IMR-90 (cell line): ENCODE results near the gene UNKL. TPM values are rescaled to one million over a fixed set of nuclear protein-coding genes. Genes with fewer than 3 reads are reported as not detected.

Experiments
- ATAC-seq: fragments of 200-7000 bp; cut with Tn5 transposase; 2 replicates; pipeline ENCODE4 v1.9.1; 2020; ENCODE audit warnings: low read depth, mild to moderate bottlenecking, moderate library complexity
- BruUV-seq: library from RNA; stranded (reverse); fragments of 400-500 nt; replicated peaks from 2 replicates; lab custom pipeline; 2021; lab: Mats Ljungman, UMichigan
- CTCF ChIA-PET: fragments of 300-600 bp; formaldehyde crosslinking; extraction: SDS; loops from one replicate; lab custom pipeline; 2021; ENCODE audit warnings: antibody characterized with exemption; lab: Yijun Ruan, JAX
- POLR2A ChIA-PET: fragments of 300-600 bp; sonication (Branson Sonifier 250); formaldehyde crosslinking; loops from one replicate; lab custom pipeline; 2022; ENCODE audit warnings: antibody characterized with exemption; ENCODE audit not compliant: unreplicated experiment; lab: Charles Lee
- DNase-seq: peaks from one replicate; pipeline ENCODE4 v3.0.0; 2013
- H2AFZ ChIP-seq: replicated peaks from 2 replicates; pipeline ENCODE3; 2013; ENCODE audit warnings: low read length, mild to moderate bottlenecking; ENCODE audit not compliant: poor library complexity
- H2AK5ac ChIP-seq: 2 replicates; pipeline ENCODE4 v1.6.1; 2013; ENCODE audit warnings: low read depth, low read length, inconsistent platforms
- H2AK9ac ChIP-seq: replicated peaks from 2 replicates; pipeline ENCODE3; 2013; ENCODE audit warnings: mild to moderate bottlenecking, low read depth, low read length, moderate library complexity; ENCODE audit not compliant: poor library complexity
- H2BK120ac ChIP-seq: 2 replicates; pipeline ENCODE4 v1.6.1; 2013; ENCODE audit warnings: low read depth, low read length, inconsistent platforms
- H2BK15ac ChIP-seq: 3 replicates; pipeline ENCODE4 v1.6.1; 2013; ENCODE audit warnings: low read depth, low read length, inconsistent platforms
- H2BK20ac ChIP-seq: 2 replicates; pipeline ENCODE4 v1.6.1; 2013; ENCODE audit warnings: low read depth, mild to moderate bottlenecking, inconsistent platforms, low read length, moderate library complexity
- H2BK5ac ChIP-seq: 2 replicates; pipeline ENCODE4 v1.6.1; 2013; ENCODE audit warnings: mild to moderate bottlenecking, low read depth, low read length, inconsistent platforms; ENCODE audit not compliant: poor library complexity, severe bottlenecking
- H3K14ac ChIP-seq: replicated peaks from 2 replicates; pipeline ENCODE4 v1.6.1; 2013; ENCODE audit warnings: low read depth, low read length, inconsistent platforms
- H3K18ac ChIP-seq: 2 replicates; pipeline ENCODE4 v1.6.1; 2013; ENCODE audit warnings: low read depth, low read length, control low read depth
- H3K23ac ChIP-seq: 2 replicates; pipeline ENCODE4 v1.6.1; 2013; ENCODE audit warnings: low read depth, low read length, inconsistent platforms
- H3K27ac ChIP-seq: 2 replicates; pipeline ENCODE4 v1.5.1; 2013; ENCODE audit warnings: mild to moderate bottlenecking, control low read depth, low read length; ENCODE audit not compliant: insufficient read depth
- H3K27me3 ChIP-seq: 2 replicates; pipeline ENCODE4 v1.6.1; 2013; ENCODE audit warnings: low read length; ENCODE audit not compliant: control insufficient read depth, insufficient read depth
- H3K36me3 ChIP-seq: 2 replicates; pipeline ENCODE4 v1.6.1; 2013; ENCODE audit warnings: low read length, mixed read lengths; ENCODE audit not compliant: control insufficient read depth, insufficient read depth
- H3K4ac ChIP-seq: 2 replicates; pipeline ENCODE4 v1.6.1; 2013; ENCODE audit warnings: low read depth, low read length, inconsistent platforms
- H3K4me1 ChIP-seq: 2 replicates; pipeline ENCODE4 v1.6.1; 2013; ENCODE audit warnings: low read length, mixed read lengths; ENCODE audit not compliant: control insufficient read depth, insufficient read depth
- H3K4me2 ChIP-seq: 2 replicates; pipeline ENCODE4 v1.6.1; 2013; ENCODE audit warnings: low read depth, mild to moderate bottlenecking, control low read depth, low read length, moderate library complexity
- H3K4me3 ChIP-seq: 2 replicates; pipeline ENCODE4 v1.5.1; 2013; ENCODE audit warnings: low read depth, mild to moderate bottlenecking, control low read depth, low read length, moderate library complexity; ENCODE audit not compliant: insufficient read depth
- H3K56ac ChIP-seq: 2 replicates; pipeline ENCODE4 v1.6.1; 2013; ENCODE audit warnings: low read length, inconsistent platforms; ENCODE audit not compliant: insufficient read depth; ENCODE audit errors: extremely low read depth
- H3K79me1 ChIP-seq, 2 experiments: 2 replicates each; pipeline ENCODE4 v1.6.1; 2013; ENCODE audit warnings: low read length in 2 of 2, inconsistent platforms in 1 of 2, low read depth in 1 of 2
- H3K9ac ChIP-seq: 2 replicates; pipeline ENCODE4 v1.6.1; 2013; ENCODE audit warnings: low read depth, low read length, control low read depth
- H3K9me1 ChIP-seq: 2 replicates; pipeline ENCODE4 v1.6.1; 2013; ENCODE audit warnings: low read length, inconsistent platforms; ENCODE audit not compliant: insufficient read depth
- H3K9me3 ChIP-seq: 2 replicates; pipeline ENCODE4 v1.6.1; 2013; ENCODE audit warnings: low read length; ENCODE audit not compliant: control insufficient read depth, insufficient read depth
- H4K20me1 ChIP-seq: 2 replicates; pipeline ENCODE4 v1.6.1; 2013; ENCODE audit warnings: low read length, inconsistent platforms; ENCODE audit not compliant: insufficient read depth
- H4K5ac ChIP-seq: 2 replicates; pipeline ENCODE4 v1.6.1; 2013; ENCODE audit warnings: mild to moderate bottlenecking, low read depth, low read length, control low read depth
- H4K8ac ChIP-seq, 2 experiments: 2 replicates each; pipeline ENCODE4 v1.6.1; 2013; ENCODE audit warnings: low read depth in 2 of 2, low read length in 2 of 2, control low read depth in 1 of 2, inconsistent platforms in 1 of 2
- H4K91ac ChIP-seq: 2 replicates; pipeline ENCODE4 v1.6.1; 2013; ENCODE audit warnings: low read depth, low read length, inconsistent platforms; ENCODE audit not compliant: insufficient read depth
- BHLHE40 ChIP-seq: fragments of 150-350 bp; IDR thresholded peaks from 2 replicates; pipeline ENCODE4 v1.6.1; 2016; ENCODE audit warnings: mild to moderate bottlenecking, low read depth, low read length
- CEBPB ChIP-seq: IDR thresholded peaks from 2 replicates; pipeline ENCODE4 v1.6.1; 2012; ENCODE audit warnings: low read depth, low read length, improper control_type of control experiment
- CHD1 ChIP-seq: IDR thresholded peaks from 2 replicates; pipeline ENCODE4 v1.6.1; 2012; ENCODE audit warnings: low read depth, low read length, improper control_type of control experiment
- CTCF ChIP-seq: conservative IDR thresholded peaks from 2 replicates; pipeline ENCODE4 v1.5.1; 2012; ENCODE audit warnings: mild to moderate bottlenecking, low read depth, low read length, improper control_type of control experiment
- ELK1 ChIP-seq: fragments of 150-350 bp; IDR thresholded peaks from 2 replicates; pipeline ENCODE4 v1.6.1; 2016; ENCODE audit warnings: low read depth, mild to moderate bottlenecking, low read length, moderate library complexity, borderline replicate concordance
- FOS ChIP-seq: fragments of 150-350 bp; IDR thresholded peaks from 2 replicates; pipeline ENCODE4 v1.6.1; 2016; ENCODE audit warnings: low read depth, low read length
- MAZ ChIP-seq: IDR thresholded peaks from 2 replicates; pipeline ENCODE4 v1.6.1; 2012; ENCODE audit warnings: low read depth, mild to moderate bottlenecking, low read length, improper control_type of control experiment, moderate library complexity, borderline replicate concordance
- MXI1 ChIP-seq: IDR thresholded peaks from 2 replicates; pipeline ENCODE4 v1.6.1; 2012; ENCODE audit warnings: low read depth, mild to moderate bottlenecking, low read length, moderate library complexity, borderline replicate concordance
- NFE2L2 ChIP-seq: fragments of 150-350 bp; IDR thresholded peaks from 2 replicates; pipeline ENCODE4 v1.6.1; 2016; ENCODE audit warnings: low read depth, mild to moderate bottlenecking, low read length
- RAD21 ChIP-seq: IDR thresholded peaks from 2 replicates; pipeline ENCODE4 v1.6.1; 2012; ENCODE audit warnings: low read length, improper control_type of control experiment
- RCOR1 ChIP-seq: IDR thresholded peaks from 2 replicates; pipeline ENCODE4 v1.6.1; 2012; ENCODE audit warnings: mild to moderate bottlenecking, low read length, improper control_type of control experiment; ENCODE audit not compliant: insufficient replicate concordance
- SMC3 ChIP-seq: fragments of 150-350 bp; IDR thresholded peaks from 2 replicates; pipeline ENCODE4 v1.6.1; 2016; ENCODE audit warnings: low read depth, mild to moderate bottlenecking, antibody characterized with exemption, low read length, moderate library complexity
- USF2 ChIP-seq: fragments of 150-350 bp; IDR thresholded peaks from 2 replicates; pipeline ENCODE4 v1.6.1; 2017; ENCODE audit warnings: mild to moderate bottlenecking, antibody characterized with exemption, low read length, low read depth
- WGBS, 2 experiments: methylation state at CpG; one replicate each; pipeline versions ENCODE4 v1.1.5 to v1.1.7; 2013; ENCODE audit warnings: missing lambda C conversion rate in 2 of 2; ENCODE audit not compliant: insufficient read length in 1 of 2; ENCODE audit errors: extremely low coverage in 2 of 2; 5-methylcytosine and 5-hydroxymethylcytosine counted together
- dilution Hi-C: fragments of 300-500 bp; cut with HindIII; formaldehyde crosslinking; loops from one replicate; pipeline ENCODE4 v1.14.3; 2018; ENCODE audit warnings: low sequenced_read_pairs; ENCODE audit not compliant: unreplicated experiment
- in situ Hi-C: fragments of 300-500 bp; cut with MboI; formaldehyde crosslinking; loops from 3 replicates; pipeline ENCODE4 v1.14.3; 2019; ENCODE audit warnings: low sequenced_read_pairs, inconsistent platforms, mixed read lengths
- intact Hi-C: fragments of 100-400 bp; cut with micrococcal nuclease; formaldehyde crosslinking; loops from 2 replicates; pipeline ENCODE4 v1.10.0; 2022
- polyA plus RNA-seq, 3 experiments: library from polyadenylated mRNA; depleted of rRNA; stranded (reverse); fragments of >200 nt; gene quantifications; 2 replicates each; pipeline ENCODE4 v1.2.3, GENCODE V29; 2012; ENCODE audit warnings: low replicate concordance in 1 of 3
- total RNA-seq: library from RNA; depleted of rRNA; stranded (reverse); fragments of >200 nt; gene quantifications from 2 replicates; pipeline ENCODE4 v1.2.3, GENCODE V29; 2012

Gene UNKL
- total and polyA plus RNA-seq, 2 of the 4 experiments (the other 2 are of a cell fraction): 4.1 to 13.3 TPM

- peak overlapping the region; percentile 97 for H2BK5ac ChIP-seq
- dilution Hi-C loops: no loop called here
- peak overlapping the region; percentile 96 for H2AK9ac ChIP-seq
- no peaks in the 10 kb centered on the region; the same call in 1 of the 2 replicates for H4K20me1 ChIP-seq
- 0 out of 2 replicates have a peak, but pooled peaks cover 6% of the 10 kb centered on the region for H3K9me1 ChIP-seq
- no peak overlapping the region for H2BK20ac ChIP-seq
- intact Hi-C loops: no loop called here
- in situ Hi-C loops: no loop called here
- no peak overlapping the region for H3K18ac ChIP-seq
- H3K23ac ChIP-seq: peak overlapping the region; percentile 74; the same call in 1 of the 2 replicates
- no peaks in the 10 kb centered on the region for H3K9me3 ChIP-seq
- H2AK5ac ChIP-seq: peak overlapping the region; percentile 80
- peaks cover 11% of the 10 kb centered on the region for H3K4me1 ChIP-seq
- H3K4me2 ChIP-seq: peak overlapping the region; percentile 87
- peak; percentile 87 for ATAC-seq
- peak overlapping the region; percentile 81 for H3K4ac ChIP-seq
- peak overlapping the region; percentile 70; the same call in 1 of the 2 replicates for H3K14ac ChIP-seq
- no peak overlapping the region; the same call in 1 of the 2 replicates for H3K56ac ChIP-seq
- ChIA-PET POLR2A (interaction anchor here (0.6 kb wide), 1 partner anchor 64 kb away, joined by 7 read pairs; no protein-coding TSS in a partner anchor), CTCF (no interaction called here)
- peak overlapping the region; percentile 73 for H3K9ac ChIP-seq
- peak overlapping the region; percentile 67; the same call in 1 of the 2 replicates for H4K91ac ChIP-seq
- peak overlapping the region; percentile 57 to 87 for H4K8ac ChIP-seq
- H3K4me3 ChIP-seq: peak overlapping the region; percentile 55
- no peaks in the 10 kb centered on the region for H3K27me3 ChIP-seq
- DNase-seq: peak; percentile 49
- peaks cover 9 to 30% of the 10 kb centered on the region in 2 experiments for H3K79me1 ChIP-seq
- H2AFZ ChIP-seq: peak overlapping the region; percentile 92
- H2BK120ac ChIP-seq: peak overlapping the region; percentile 64; the same call in 1 of the 2 replicates
- peaks cover 21% of the 10 kb centered on the region for H3K36me3 ChIP-seq
- BruUV-seq: no TSS peak
- peak overlapping the region; percentile 87 for H3K27ac ChIP-seq
- no peak overlapping the region for H4K5ac ChIP-seq
- 4% methylated on average over 33 of the region's 95 CpGs; no CpG with 5 or more reads in 1 of the 2 experiments for WGBS, 2 experiments
- no peak overlapping the region for H2BK15ac ChIP-seq
- TF ChIP-seq BHLHE40 (peak; percentile 49), MXI1 (peak; percentile 81), SMC3 (no peak), NFE2L2 (peak; percentile 75), ELK1 (no peak), FOS (no peak), RAD21 (no peak), USF2 (no peak; the same call in 1 of the 2 replicates), CHD1 (no peak), CTCF (no peak), MAZ (no peak; the same call in 1 of the 2 replicates), RCOR1 (no peak), CEBPB (no peak)
Observed at GRCh38 chr16:1379304-1380076, 35.0 kb downstream of the UNKL start.
